K562 treated with DMSO at 1 percent for 12 hours (cell line): ENCODE results near the gene DKK1. TPM values are rescaled to one million over a fixed set of nuclear protein-coding genes. Genes with fewer than 3 reads are reported as not detected.

Source experiments
- total RNA-seq: library from RNA; unstranded; fragments of 300-600 nt; gene quantifications from 2 replicates; pipeline ENCODE4 v1.2.3, GENCODE V29; 2022; ENCODE audit not compliant: insufficient read depth

The DKK1 gene
- not detected in 2 replicates for total RNA-seq

GRCh38 chr10:52313933-52314821 lies at the start of gene DKK1:
DKK1 (plus strand) TSS chr10:52314281; CDS start chr10:52314435, 154 bp downstream.

